Endodermal cell (in vitro differentiated cells): Measurements from ENCODE around the gene TMCC2. TPM values are rescaled to one million over a fixed set of nuclear protein-coding genes. Genes with fewer than 3 reads are reported as not detected.
"Not testable (repeated sequence)": the region's sequence is repeated elsewhere in the genome, so short reads cannot be mapped to it uniquely, and the experiment has no call there.

ENCODE experiments used
- DNase-seq: peaks from one replicate; pipeline ENCODE4 v3.0.0-alpha.2; 2017
- H3K27ac ChIP-seq: 2 replicates; pipeline ENCODE4 v1.5.1; 2013; ENCODE audit warnings: mild to moderate bottlenecking, low read depth, low read length, moderate library complexity
- H3K27me3 ChIP-seq: 2 replicates; pipeline ENCODE4 v1.6.1; 2013; ENCODE audit warnings: mild to moderate bottlenecking, low read length, moderate library complexity; ENCODE audit not compliant: insufficient read depth, control insufficient read depth, poor library complexity, severe bottlenecking
- H3K36me3 ChIP-seq: 2 replicates; pipeline ENCODE4 v1.7.0; 2013; ENCODE audit warnings: mild to moderate bottlenecking, low read length, moderate library complexity; ENCODE audit not compliant: control insufficient read depth, insufficient read depth
- H3K4me1 ChIP-seq: one replicate; pipeline ENCODE4 v1.7.0; 2013; ENCODE audit warnings: low read length; ENCODE audit not compliant: control insufficient read depth, insufficient read depth
- H3K4me3 ChIP-seq: 2 replicates; pipeline ENCODE4 v1.5.1; 2013; ENCODE audit warnings: mild to moderate bottlenecking, low read length, moderate library complexity
- H3K9ac ChIP-seq: 2 replicates; pipeline ENCODE4 v1.6.1; 2013; ENCODE audit warnings: mild to moderate bottlenecking, low read length, moderate library complexity; ENCODE audit not compliant: poor library complexity, severe bottlenecking; ENCODE audit errors: extremely low read depth
- H3K9me3 ChIP-seq: 2 replicates; pipeline ENCODE4 v1.6.1; 2013; ENCODE audit warnings: mild to moderate bottlenecking, low read length, moderate library complexity; ENCODE audit not compliant: control insufficient read depth
- H3K27ac Mint-ChIP-seq: 2 replicates; pipeline ENCODE4 v1.8.0; 2020; ENCODE audit warnings: mixed read lengths
- H3K27me3 Mint-ChIP-seq: 2 replicates; pipeline ENCODE4 v1.8.0; 2021; ENCODE audit warnings: mild to moderate bottlenecking, mixed read lengths; ENCODE audit not compliant: insufficient read depth
- H3K36me3 Mint-ChIP-seq: 2 replicates; pipeline ENCODE4 v1.8.0; 2020; ENCODE audit warnings: low read depth, mixed read lengths
- H3K4me1 Mint-ChIP-seq: 2 replicates; pipeline ENCODE4 v1.8.0; 2020; ENCODE audit warnings: mixed read lengths
- H3K4me3 Mint-ChIP-seq: 2 replicates; pipeline ENCODE4 v1.8.0; 2020; ENCODE audit warnings: mild to moderate bottlenecking, moderate library complexity, mixed read lengths
- H3K9me3 Mint-ChIP-seq: 2 replicates; pipeline ENCODE4 v1.8.0; 2020; ENCODE audit warnings: mild to moderate bottlenecking, mixed read lengths
- WGBS, 2 experiments: methylation state at CpG; one replicate each; pipeline versions ENCODE4 v1.1.5 to v1.1.7; 2013; ENCODE audit warnings: missing lambda C conversion rate in 2 of 2, mixed read lengths in 1 of 2; ENCODE audit not compliant: insufficient coverage in 1 of 2, insufficient read length in 1 of 2; 5-methylcytosine and 5-hydroxymethylcytosine counted together
- total RNA-seq, 2 donors: library from RNA; stranded (reverse); fragmentation: NEBNext Ultra II Directional in 1 of 2; extraction: Animal tissue kit (Norgen Biotek cat#: 25700) in 1 of 2; gene quantifications; 2 replicates in 1 of 2; 3 replicates in 1 of 2; pipeline ENCODE4 v1.2.1, GENCODE V29; 2021
- TF ChIP-seq, protein P1 (sequence below): fragments of 200-600 bp; sonication (generic); conservative IDR thresholded peaks from 2 replicates; pipeline ENCODE4 v1.5.0; 2021; ENCODE audit warnings: antibody characterized with exemption, mild to moderate bottlenecking

The TMCC2 gene
- total RNA-seq, 2 donors from 2014 or later: 5.2 to 5.8 TPM

DNA sequence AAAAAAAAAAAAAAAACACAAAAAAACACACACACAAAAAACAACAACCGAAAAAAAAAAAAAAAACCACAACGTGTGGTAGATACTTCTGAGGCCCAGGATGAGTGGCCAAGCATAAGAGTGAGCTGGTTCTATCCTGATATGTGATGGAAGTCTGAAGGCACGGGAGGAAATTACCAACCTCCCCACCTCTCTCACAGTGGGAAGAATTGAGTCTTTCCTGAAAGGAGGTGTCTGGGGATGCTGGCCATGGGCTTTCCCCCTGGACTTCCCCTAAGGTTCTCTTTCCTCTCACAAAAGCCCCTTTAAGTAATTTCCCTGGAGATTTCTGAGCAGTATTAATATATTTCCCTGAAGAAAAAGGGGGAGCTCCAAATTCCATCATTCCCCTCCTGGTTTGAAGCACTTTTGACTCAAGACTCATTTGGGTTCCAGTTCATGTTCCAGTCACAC, 5.2 kb downstream of the TMCC2 start:
- H3K36me3 Mint-ChIP-seq: no peaks in the 10 kb centered on the region
- peaks cover 12% of the 10 kb centered on the region for H3K27me3 Mint-ChIP-seq
- H3K4me3 Mint-ChIP-seq: no peak overlapping the region
- H3K9me3 Mint-ChIP-seq: no peaks in the 10 kb centered on the region
- DNase-seq: no peak
- Histone ChIP-seq H3K27me3 (peaks cover 10% of the 10 kb centered on the region), H3K9ac (no peak overlapping the region), H3K4me3 (no peak overlapping the region), H3K27ac (no peak overlapping the region), H3K9me3 (no peaks in the 10 kb centered on the region), H3K4me1 (no peaks in the 10 kb centered on the region), H3K36me3 (no peaks in the 10 kb centered on the region)
- no CpG with 5 or more reads among the region's 3 CpGs for WGBS, 2 experiments
- TF ChIP-seq, protein P1, sequence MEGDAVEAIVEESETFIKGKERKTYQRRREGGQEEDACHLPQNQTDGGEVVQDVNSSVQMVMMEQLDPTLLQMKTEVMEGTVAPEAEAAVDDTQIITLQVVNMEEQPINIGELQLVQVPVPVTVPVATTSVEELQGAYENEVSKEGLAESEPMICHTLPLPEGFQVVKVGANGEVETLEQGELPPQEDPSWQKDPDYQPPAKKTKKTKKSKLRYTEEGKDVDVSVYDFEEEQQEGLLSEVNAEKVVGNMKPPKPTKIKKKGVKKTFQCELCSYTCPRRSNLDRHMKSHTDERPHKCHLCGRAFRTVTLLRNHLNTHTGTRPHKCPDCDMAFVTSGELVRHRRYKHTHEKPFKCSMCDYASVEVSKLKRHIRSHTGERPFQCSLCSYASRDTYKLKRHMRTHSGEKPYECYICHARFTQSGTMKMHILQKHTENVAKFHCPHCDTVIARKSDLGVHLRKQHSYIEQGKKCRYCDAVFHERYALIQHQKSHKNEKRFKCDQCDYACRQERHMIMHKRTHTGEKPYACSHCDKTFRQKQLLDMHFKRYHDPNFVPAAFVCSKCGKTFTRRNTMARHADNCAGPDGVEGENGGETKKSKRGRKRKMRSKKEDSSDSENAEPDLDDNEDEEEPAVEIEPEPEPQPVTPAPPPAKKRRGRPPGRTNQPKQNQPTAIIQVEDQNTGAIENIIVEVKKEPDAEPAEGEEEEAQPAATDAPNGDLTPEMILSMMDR: no peak
- H3K4me1 Mint-ChIP-seq: peaks cover 2% of the 10 kb centered on the region
- H3K27ac Mint-ChIP-seq: no peak overlapping the region

GRCh38 chr1:205233986-205234385, 6.2 kb downstream of the TMCC2 start:
- not testable (repeated sequence) for H3K36me3 ChIP-seq, H3K9me3 Mint-ChIP-seq, H3K4me1 Mint-ChIP-seq, H3K27ac Mint-ChIP-seq, H3K4me1 ChIP-seq, H3K27me3 ChIP-seq, H3K27me3 Mint-ChIP-seq, H3K9me3 ChIP-seq, H3K9ac ChIP-seq, H3K27ac ChIP-seq, H3K4me3 Mint-ChIP-seq, H3K36me3 Mint-ChIP-seq, H3K4me3 ChIP-seq
- 90 to 92% methylated on average over 5 to 7 of the region's 7 CpGs for WGBS, 2 experiments
- DNase-seq: peak; percentile 16

DNA sequence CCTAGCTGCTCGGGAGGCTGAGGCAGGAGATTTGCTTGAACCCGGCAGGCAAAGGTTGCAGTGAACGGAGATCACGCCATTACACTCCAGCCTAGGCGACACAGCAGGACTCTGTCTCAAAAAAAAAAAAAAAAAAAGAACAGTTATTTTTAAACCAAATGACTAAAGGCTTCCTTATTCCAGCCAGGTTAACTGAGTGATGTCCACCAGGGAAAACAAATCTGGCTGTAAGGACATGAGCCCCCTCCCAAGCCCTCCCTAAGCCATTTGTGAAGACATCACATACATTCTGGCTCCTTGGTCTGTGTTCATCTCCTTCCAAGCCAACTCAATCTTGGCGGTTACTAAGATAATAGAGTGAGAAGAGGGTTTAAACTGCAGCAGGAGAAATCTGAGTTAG, 8.2 kb downstream of the TMCC2 start:
- TF ChIP-seq, protein P1: no peak
- H3K9me3 Mint-ChIP-seq: no peaks in the 10 kb centered on the region

GRCh38 chr1:205236526-205236925, 8.8 kb downstream of the TMCC2 start:
- Histone ChIP-seq H3K9ac (no peak overlapping the region), H3K9me3 (no peaks in the 10 kb centered on the region), H3K27me3 (no peaks in the 10 kb centered on the region), H3K4me3 (no peak overlapping the region), H3K4me1 (no peaks in the 10 kb centered on the region), H3K36me3 (no peaks in the 10 kb centered on the region), H3K27ac (no peak overlapping the region)
- H3K4me1 Mint-ChIP-seq: peaks cover 5% of the 10 kb centered on the region
- H3K27me3 Mint-ChIP-seq: no peaks in the 10 kb centered on the region
- TF ChIP-seq, protein P1: no peak
- no peaks in the 10 kb centered on the region for H3K9me3 Mint-ChIP-seq
- peak; percentile 13 for DNase-seq
- WGBS, 2 experiments: 94 to 96% methylated on average over 8 of the region's 8 CpGs
- H3K36me3 Mint-ChIP-seq: no peaks in the 10 kb centered on the region
- H3K4me3 Mint-ChIP-seq: no peak overlapping the region
- no peak overlapping the region for H3K27ac Mint-ChIP-seq

More for the DNA sequence above, 8.2 kb downstream of the TMCC2 start:
- H3K9me3 ChIP-seq: no peaks in the 10 kb centered on the region
- H3K27me3 Mint-ChIP-seq: no peaks in the 10 kb centered on the region
- H3K27ac Mint-ChIP-seq: no peak overlapping the region
- DNase-seq: no peak
- no peak overlapping the region for H3K27ac ChIP-seq
- WGBS, 2 experiments: 94 to 98% methylated on average over 6 of the region's 6 CpGs
- peaks cover 5% of the 10 kb centered on the region for H3K4me1 Mint-ChIP-seq
- no peak overlapping the region for H3K4me3 ChIP-seq
- no peaks in the 10 kb centered on the region for H3K36me3 Mint-ChIP-seq
- H3K9ac ChIP-seq: no peak overlapping the region
- H3K4me1 ChIP-seq: no peaks in the 10 kb centered on the region
- no peaks in the 10 kb centered on the region for H3K27me3 ChIP-seq
- H3K36me3 ChIP-seq: no peaks in the 10 kb centered on the region
- H3K4me3 Mint-ChIP-seq: no peak overlapping the region
